CD4-positive, alpha-beta T cell treated with Interferon gamma for 1 hour (primary cell): ENCODE results near the gene PTX4.

Experiments
- DNase-seq: peaks from one replicate; pipeline ENCODE4 v3.0.0-alpha.2; 2020

Gene PTX4

DNA sequence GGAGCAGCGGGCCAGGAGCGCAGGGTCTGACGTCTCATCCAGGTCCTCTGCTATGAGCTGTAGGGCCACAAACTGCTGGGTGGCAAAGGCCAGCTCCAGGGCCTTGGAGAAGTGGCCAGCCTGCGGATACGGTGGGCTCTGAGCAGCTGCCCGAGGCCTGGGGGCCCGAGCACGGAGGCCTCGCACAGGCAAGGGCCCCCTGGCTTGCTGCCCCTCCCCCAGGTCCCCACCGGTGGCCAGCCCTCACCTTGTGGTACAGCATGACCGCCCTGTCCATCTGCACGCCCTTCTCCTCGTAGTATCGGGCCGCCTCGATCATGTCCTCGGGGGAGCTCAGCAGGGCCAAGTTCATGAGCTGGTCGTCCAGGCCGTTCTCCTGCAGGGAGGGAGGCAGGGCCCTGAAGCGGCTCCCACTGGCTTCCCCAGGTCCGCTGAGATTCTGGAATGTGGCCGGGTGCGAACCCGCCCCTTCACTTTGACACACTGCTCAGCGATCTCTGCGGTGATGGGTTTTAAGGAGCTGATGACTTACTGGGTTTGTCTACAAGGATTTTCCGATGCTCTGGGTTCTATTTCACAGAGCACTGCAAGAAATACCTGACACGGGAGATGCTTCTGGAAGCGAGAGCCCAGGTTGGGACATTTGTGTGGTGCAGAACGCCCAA lies 35.0 kb upstream of the PTX4 start:
- DNase-seq, result no peak

GRCh38 chr16:1520461-1520860 lies 31.7 kb upstream of the PTX4 start:
- DNase-seq, result no peak

GRCh38 chr16:1519831-1520230 lies 31.1 kb upstream of the PTX4 start:
- DNase-seq, result no peak

DNA sequence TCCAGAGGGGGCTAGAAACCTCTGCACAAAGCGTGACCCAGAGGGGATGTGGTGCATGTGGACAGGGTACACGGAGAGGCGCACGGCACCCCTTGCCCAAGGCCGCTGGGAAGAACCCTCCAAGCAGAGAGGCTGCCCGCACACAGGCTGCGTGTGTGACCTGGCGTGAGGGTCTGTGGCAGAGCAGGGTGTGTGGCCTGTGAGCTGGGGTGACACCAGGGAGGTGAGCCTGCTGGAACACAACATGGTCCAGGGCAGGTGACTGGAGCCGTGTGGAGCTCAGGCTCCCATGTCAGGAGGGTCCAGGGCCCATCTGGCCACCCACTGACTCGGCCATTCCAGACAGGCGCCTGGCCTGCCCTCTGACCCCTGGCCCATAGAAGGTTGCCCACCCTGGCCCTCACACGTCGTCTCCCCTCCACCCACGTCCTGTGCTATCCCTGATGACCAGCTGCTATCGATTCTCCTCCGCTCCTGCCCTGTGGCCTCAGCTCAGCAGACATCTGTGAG lies 29.9 kb upstream of the PTX4 start:
- no peak for DNase-seq

DNA sequence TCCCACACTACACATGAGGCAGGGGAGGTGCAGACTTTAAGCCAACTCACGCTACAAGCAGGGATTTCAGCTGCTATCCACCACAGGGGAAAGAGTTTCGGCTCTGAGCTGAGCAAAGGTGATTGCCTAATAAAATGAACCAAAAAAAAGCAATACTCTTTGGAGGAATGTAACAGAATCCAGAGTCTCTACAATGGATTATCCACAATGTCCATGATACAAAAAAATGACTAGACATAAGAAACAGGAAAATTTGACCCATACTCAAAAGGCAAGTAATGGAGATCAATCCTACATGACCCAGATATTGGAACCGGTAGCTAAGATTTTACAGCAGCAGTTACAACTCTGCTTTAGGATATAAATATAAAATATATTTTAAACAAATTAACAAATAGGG lies 25.8 kb upstream of the PTX4 start:
- no peak for DNase-seq

DNA sequence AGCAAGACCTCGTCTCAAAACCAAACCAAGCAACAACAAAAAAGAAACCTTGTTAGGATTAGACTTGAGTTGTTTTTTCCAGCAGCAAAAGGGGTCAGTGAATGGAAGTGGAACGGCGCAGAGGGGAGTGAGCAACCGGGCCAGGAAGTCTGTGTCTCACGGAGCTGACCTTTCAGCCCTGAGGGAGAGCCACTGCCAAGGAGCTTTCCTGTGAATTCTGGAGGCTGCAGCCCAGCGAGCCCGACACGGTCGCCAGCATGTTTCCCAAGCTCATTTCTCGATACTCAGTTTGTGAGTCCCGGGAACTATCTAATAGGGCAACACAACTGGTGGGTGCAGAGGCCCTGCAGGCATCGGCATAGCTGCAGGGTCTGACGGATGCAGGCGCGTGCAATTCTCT lies 24.0 kb upstream of the PTX4 start:
- DNase-seq, result no peak

DNA sequence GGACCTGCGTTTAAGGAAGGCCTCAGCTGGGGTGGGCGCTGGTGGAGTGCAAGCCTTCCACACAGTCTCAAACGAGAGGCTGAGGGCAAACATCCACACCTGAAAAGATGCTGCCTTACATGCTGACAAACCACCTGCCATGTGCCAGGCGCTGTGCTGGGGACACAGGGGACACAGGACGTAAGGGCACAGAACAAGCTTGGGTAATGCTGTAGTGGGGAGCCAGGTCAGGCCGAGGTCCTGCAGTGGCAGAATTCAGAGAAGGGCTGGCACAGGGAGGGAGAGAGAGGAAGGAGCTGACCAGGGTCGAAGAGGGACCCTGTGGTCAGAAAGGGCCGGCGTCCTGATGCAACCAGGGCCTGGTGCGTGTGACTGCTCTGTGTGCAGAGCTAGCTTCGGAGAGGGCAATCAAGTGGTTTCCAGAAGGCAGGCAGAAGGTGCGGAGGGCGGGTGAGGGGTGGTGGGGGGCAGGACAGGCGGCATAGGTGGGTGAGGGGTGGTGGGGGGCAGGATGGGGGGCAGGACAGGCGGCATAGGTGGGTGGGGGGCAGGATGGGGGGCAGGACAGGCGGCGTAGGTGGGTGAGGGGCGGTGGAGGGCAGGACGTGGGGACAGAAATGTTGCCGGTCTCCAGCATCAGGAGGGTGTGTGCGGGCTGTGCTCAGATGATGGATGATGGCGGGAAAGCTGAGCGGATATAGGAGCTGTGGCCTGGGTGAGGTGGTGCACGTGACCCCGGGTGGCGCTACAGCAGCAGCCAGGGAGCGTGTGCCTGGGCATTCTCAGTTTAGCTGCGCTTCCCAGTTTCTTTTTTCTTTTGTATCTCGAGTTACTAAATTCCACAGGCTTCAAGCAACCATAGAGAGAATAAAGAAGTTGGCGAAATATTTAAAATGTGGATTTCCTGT lies 23.2 kb upstream of the PTX4 start:
- no peak for DNase-seq

- no peak for DNase-seq
Observed at GRCh38 chr16:1510941-1511351, 22.2 kb upstream of the PTX4 start.

- DNase-seq, result no peak
Observed at GRCh38 chr16:1510272-1510671, 21.5 kb upstream of the PTX4 start.

DNA sequence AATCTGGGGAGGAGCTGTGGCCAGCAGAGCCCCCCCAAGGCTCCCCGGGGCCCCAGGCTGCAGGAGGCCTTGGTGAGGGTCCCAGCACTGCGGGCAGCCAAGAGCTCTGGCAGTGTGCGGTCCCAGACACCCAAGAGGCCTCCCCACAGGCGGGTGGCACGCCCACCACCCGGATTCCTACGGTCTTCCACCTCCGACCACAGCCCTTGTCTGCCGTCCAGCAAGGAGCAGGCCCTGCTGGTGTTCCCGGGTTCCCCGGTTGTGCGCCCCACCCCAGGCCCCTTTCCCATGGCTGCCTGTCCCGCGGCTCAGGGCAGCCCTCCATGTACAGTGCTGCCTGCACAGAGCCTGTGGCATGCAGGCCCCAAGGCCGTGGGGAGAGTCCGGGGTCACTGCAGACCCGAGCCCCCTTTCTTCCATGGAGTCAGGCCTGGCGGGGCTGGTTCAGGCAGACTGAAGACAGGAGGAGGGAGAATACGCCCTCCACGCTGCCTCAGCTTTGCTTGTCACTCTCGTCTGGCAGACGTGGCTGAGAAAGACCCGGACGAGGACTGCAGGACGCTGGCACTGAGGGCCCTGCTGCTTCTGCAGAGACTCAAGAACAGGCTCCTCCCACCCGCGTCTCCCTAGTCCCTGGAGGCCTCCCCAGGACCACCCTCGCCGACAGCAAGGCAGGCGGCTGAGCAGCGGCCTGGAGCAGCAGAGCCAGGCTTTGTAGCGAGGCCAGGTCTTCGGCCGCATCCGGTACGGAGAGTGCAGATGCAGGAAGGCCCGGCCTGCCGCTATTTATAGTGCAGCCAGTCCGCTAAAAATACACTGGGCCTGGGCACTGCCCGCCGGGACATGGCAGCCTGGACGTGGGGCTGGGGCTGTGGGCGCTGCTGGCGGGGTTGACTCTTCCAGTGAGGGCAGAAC lies 20.8 kb upstream of the PTX4 start:
- DNase-seq, result no peak

DNA sequence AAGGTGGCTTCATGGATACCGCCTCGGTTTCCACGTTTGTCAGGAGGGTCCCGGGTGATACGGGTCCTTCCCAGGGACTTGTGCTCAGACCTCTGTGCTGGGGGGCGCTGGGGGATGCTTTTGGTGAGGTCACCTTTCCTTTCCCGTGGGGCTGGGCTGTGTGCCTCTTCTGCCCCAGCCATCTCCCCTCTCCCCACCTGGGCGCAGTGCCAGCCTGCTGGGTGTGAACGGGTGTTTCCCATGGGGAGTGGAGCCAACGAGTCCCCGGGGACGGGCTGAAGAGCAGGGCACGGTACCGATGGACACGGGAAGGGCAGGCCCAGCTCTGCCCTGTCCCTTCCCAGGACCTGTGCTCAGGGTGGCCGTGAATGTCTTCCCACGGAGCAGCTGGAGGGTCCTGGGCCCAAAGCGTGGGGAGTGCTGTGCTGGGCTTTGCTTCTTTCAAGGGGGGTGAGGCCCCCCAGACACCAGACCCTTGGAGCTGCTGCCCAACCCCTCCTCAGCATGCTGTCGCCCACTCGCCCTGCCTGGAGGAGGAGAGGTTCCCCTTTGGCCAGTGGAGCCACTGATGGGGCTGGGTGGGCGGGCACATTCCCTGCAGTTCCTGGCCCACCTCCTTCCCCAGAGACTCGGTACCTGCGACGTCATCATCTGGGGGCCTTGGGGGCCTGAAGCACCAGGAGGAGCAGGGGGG lies 19.9 kb upstream of the PTX4 start:
- DNase-seq, result no peak

DNA sequence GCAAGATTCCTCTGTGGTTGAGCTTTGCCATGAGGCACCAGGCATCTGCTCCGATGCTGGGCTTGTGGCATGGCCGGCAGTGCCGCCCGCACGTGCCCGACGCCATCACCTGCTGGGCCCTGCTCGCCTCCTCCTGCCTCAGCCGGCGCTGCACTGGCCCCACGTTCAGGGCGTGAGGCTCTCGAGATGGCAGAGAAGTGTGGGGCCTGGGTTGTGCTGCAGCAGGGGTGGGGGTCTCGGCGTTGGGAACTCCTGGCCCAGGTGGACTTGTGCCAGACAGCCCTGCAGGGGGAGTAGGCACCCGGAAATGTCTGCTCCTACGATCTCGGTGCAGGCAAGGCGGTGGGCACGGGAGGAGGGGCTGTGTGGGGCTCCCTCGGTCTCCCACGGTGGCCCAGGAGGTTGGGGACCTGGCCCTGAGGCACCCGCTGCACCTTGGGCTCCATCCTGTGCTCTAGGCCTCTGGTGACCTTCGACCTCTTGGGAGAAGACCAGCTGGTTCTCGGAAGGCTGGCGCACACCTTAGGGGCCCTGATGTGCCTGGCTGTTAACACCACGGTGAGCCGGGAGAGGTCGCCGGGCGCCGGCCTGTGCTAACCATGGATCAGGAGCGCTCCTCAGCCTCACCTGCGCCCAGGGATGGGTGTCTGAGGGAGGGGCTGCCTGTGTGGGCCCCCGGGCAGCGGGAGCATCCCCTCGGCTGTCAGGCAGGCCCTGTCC lies 17.9 kb upstream of the PTX4 start:
- no peak for DNase-seq

DNA sequence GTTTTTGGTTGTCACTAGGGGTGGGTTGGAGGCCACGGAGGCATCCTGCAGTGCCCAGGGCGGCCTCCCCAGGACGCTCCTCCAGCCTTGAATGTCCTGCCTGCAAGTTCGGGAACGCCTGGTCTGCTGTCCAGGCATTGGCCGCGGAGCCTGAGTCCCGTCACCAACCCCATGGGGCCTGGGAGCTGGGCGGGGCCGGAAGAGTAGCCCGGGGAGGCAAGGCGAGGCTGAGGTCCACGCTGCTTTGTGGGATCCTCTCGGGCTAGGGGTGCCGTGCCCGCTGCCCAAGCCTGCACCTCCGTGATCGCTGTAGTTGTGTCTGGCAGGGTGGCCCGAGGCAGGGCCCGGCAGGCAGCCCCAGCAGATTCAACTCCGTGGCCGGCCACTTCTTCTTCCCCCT lies 17.2 kb upstream of the PTX4 start:
- no peak for DNase-seq

- DNase-seq, result no peak
Observed at GRCh38 chr16:1505073-1505844, 16.5 kb upstream of the PTX4 start.

DNA sequence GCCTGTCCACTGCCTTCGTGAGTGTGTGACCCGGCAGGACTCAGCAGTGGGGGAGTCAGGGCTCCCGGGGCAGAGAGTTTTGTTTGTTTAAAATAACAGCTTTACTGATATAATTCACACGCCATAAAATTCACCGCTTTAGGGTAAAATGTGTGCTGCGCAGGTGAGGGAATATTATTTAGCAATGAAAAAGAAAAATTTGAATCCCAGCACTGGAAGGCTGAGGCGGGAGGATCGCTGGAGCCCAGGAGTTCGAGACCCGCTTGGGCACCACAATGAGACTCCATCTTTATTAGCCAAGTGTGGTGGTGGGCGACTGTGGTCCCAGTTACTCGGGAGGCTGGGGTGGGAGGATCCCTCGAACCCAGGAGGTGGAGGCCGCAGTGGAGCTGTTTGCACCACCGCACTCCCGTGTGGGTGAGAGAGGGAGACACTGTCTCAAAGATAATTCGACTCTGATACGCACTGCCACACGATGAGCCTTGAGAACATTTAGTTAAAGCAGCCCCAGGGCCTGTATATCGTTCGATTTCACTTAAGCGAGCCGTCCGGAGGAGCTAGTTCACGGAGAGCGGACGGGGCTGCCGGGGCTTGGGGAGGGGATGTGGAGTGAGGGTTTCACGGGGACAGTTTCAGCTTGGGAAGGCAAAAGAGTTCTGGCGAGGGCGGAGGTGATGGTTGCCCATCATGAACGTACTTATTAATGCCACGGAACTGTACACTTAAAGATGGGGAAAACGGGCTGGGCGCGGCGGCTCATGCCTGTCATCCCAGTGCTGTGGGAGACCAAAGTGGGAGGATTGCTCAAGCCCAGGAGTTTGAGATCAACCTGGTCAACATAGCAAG lies 14.6 kb upstream of the PTX4 start:
- no peak for DNase-seq

DNA sequence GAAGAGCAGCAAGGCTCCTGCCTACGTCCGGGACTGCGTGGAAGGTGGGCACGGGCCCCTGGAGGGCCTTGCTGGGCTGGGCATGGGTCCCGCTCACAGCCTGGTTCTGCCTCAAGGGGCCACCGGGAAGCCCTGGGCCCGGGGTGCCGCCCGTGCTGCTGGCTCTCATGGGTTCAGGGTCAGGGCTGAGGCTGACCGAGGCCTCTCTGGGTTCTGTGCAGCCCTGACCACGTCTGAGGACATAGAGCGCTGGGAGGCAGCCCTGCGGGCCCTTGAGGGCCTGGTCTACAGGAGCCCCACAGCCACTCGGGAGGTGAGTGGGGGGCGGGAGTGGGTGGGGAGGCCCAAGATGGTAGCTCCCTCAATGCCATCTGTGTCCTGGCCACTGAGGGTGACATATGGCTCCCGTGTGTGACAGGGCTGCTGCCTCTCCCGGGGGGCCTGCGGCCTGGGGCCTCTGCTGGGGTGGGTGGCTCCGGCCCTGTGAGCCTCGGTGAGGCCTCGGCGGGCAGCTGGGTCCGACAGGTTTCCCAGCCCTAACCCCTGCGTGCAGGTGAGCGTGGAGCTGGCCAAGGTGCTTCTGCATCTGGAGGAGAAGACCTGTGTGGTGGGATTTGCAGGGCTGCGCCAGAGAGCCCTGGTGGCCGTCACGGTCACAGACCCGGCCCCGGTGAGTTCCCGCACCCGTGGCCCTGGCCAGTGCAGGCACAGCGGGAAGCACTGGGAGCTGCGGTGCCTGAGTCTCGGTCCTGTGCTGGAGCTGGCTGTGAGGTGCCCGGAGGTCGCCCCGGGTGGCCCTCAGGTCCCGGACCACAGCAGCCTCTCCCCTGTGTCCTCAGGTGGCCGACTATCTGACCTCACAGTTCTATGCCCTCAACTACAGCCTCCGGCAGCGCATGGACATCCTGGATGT lies 13.6 kb upstream of the PTX4 start:
- DNase-seq, result no peak

- DNase-seq, result no peak
Observed at GRCh38 chr16:1501630-1502029, 12.9 kb upstream of the PTX4 start.

DNA sequence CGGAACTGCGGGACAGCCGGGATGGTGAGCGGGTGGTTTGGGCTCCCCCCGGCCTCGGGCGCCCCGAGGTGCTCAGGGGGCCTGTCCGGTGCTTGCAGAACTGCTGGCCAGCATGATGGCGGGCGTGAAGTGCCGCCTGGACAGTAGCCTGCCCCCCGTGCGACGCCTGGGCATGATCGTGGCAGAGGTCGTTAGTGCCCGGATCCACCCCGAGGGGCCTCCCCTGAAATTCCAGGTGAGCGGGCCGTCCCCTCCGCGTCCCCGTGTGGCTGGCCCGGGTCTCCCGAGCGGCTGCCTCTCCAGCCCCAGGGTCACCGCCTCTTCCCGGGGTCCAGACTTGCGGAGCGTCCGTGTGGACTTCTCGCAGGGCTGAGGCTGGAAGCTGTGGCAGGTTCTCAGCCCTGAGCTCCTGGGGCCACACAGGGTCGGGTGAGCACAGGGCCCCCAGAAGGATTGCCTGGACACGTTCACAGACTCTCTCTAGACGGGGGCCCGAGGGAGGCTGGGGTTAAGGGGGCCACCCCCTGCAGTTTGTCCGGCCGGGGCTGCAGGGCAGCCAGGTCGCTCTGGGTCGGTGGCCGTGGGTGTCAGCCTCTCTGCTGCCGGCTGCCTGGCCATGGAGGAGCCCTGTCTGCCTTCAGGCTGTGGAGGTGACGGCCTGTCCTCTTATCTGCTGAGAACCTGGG lies 11.9 kb upstream of the PTX4 start:
- no peak for DNase-seq
